Measurements from ENCODE around the gene POLR1A. TPM values are rescaled to one million over a fixed set of nuclear protein-coding genes. Genes with fewer than 3 reads are reported as not detected.

Gene POLR1A
- total and polyA plus RNA-seq, 2 donors (not counting 3 experiments of a cell fraction or from before 2014, with no cell fraction given), result 7.6 to 40.7 TPM

- no peak for DNase-seq (ENCODE audit: low read depth, low spot score)
- BruUV-seq (replicated peaks), result no TSS peak
- H3K9ac ChIP-seq (replicated peaks; ENCODE audit: extremely low read depth, insufficient read depth, low read length), result no peak overlapping the region
- H3K36me3 ChIP-seq (ENCODE audit: control insufficient read depth in 2 of 2, extremely low read depth in 1 of 2, insufficient read depth in 2 of 2, low read length in 2 of 2), result no peaks in the 10 kb centered on the region
- H3K9me1 ChIP-seq (replicated peaks; ENCODE audit: control insufficient read depth, extremely low read depth, insufficient read depth, low read length), result no peaks in the 10 kb centered on the region
- no peaks in the 10 kb centered on the region for H3K9me3 ChIP-seq (replicated peaks; ENCODE audit: control insufficient read depth, insufficient read depth, low read length)
- H4K20me1 ChIP-seq (replicated peaks; ENCODE audit: control insufficient read depth, extremely low read depth, insufficient read depth, low read length), result no peaks in the 10 kb centered on the region
- H3K4me3 ChIP-seq (replicated peaks in 1 of 3; ENCODE audit: insufficient read depth in 1 of 3, low read depth in 1 of 3, low read length in 3 of 3), result no peak overlapping the region
- CTCF ChIA-PET, result interaction anchor here (1.2 to 1.6 kb wide), 2 partner anchors 92 to 188 kb away, joined by 3 to 4 read pairs; no protein-coding TSS in a partner anchor
- intact Hi-C loops (cut with micrococcal nuclease), result no loop called here
- H2AFZ ChIP-seq (ENCODE audit: low read depth, low read length), result no peak overlapping the region
- dilution Hi-C loops (cut with MboI; ENCODE audit: extremely low pct_ligation_motif_present, low sequenced_read_pairs), result no loop called here
- H3K4me2 ChIP-seq (ENCODE audit: insufficient read depth, low read length), result no peak overlapping the region
- no peaks in the 10 kb centered on the region for H3K79me2 ChIP-seq (ENCODE audit: control insufficient read depth, insufficient read depth, low read length)
- POLR2A ChIA-PET, result no interaction called here
- no peak for FAIRE-seq
- TF ChIP-seq EZH2 (IDR thresholded peaks at IDR 0.05; ENCODE audit: borderline replicate concordance, low read depth, low read length, severe bottlenecking), result no peak
- no peak for TF ChIP-seq MYC (IDR thresholded peaks at IDR 0.05; ENCODE audit: low read depth, low read length)
- no peak for TF ChIP-seq POLR2A (IDR thresholded peaks at IDR 0.05; ENCODE audit: low read depth, low read length)
- no peak for TF ChIP-seq POLR2AphosphoS5 (IDR thresholded peaks at IDR 0.05; ENCODE audit: insufficient read depth, low read depth, low read length)
- TF ChIP-seq GATA2 (IDR thresholded peaks at IDR 0.05; ENCODE audit: insufficient read depth, insufficient read length, low read depth, low read length), result no peak
- no peak for TF ChIP-seq MAX (IDR thresholded peaks at IDR 0.05; ENCODE audit: insufficient read depth, insufficient read length)
- TF ChIP-seq FOS (IDR thresholded peaks at IDR 0.05; ENCODE audit: borderline replicate concordance, insufficient read depth, low read length), result no peak
- no peak for TF ChIP-seq CTCF (IDR thresholded peaks at IDR 0.05; ENCODE audit: extremely low read depth in 1 of 2, insufficient read depth in 1 of 2, low read depth in 1 of 2, low read length in 2 of 2)
- no peak for TF ChIP-seq JUN (IDR thresholded peaks at IDR 0.05; ENCODE audit: borderline replicate concordance, insufficient read depth, insufficient read length, low read depth)
- H3K4me1 ChIP-seq (ENCODE audit: control insufficient read depth, extremely low read depth, insufficient read depth, low read length), result peaks cover 8% of the 10 kb centered on the region
- H3K27me3 ChIP-seq (ENCODE audit: control insufficient read depth in 2 of 2, insufficient read depth in 2 of 2, low read length in 2 of 2), result peaks cover 4 to 5% of the 10 kb centered on the region in 2 experiments
- no peak overlapping the region for H3K27ac ChIP-seq (ENCODE audit: insufficient read depth, low read depth, low read length)
These were observed 90.0 kb downstream of the POLR1A start for GRCh38 chr2:86015699-86016098.

Measured in endothelial cell of umbilical vein (primary cell).